K562 (cell line): ENCODE data around the gene ZFP37. TPM values are rescaled to one million over a fixed set of nuclear protein-coding genes. Genes with fewer than 3 reads are reported as not detected.

Experiments used
- BRF1 ChIP-seq: IDR thresholded peaks from 3 replicates; pipeline ENCODE4 v1.6.1; 2011; ENCODE audit warnings: borderline replicate concordance, mild to moderate bottlenecking; ENCODE audit not compliant: insufficient read length; ENCODE audit errors: extremely low read depth
- CREB3 ChIP-seq: fragments of 450-650 bp; conservative IDR thresholded peaks from 2 replicates; pipeline ENCODE4 v1.6.1; 2016; ENCODE audit warnings: missing genetic modification characterization, low read depth, mild to moderate bottlenecking, missing compliant biosample characterization, moderate library complexity
- ID3 ChIP-seq, 2 experiments: fragments of 250-450 bp in 1 of 2; fragments of 450-650 bp in 1 of 2; sonication (Bioruptor Pico) in 1 of 2; IDR thresholded peaks; 2 replicates each; pipeline versions ENCODE4 v1.6.1 to v1.8.0; 2016 to 2021; ENCODE audit warnings: mild to moderate bottlenecking in 2 of 2, moderate library complexity in 2 of 2, missing compliant biosample characterization in 1 of 2, missing genetic modification characterization in 1 of 2
- MGA ChIP-seq: fragments of 450-650 bp; IDR thresholded peaks from 2 replicates; pipeline ENCODE4 v1.6.1; 2016; ENCODE audit warnings: mild to moderate bottlenecking, moderate library complexity
- NR2C2 ChIP-seq, 2 experiments: fragments of 200-800 bp in 1 of 2; sonication (Bioruptor generic) in 1 of 2; sonication (generic) in 1 of 2; formaldehyde crosslinking in 1 of 2; IDR thresholded peaks; 2 replicates each; pipeline versions ENCODE4 v1.6.1 to v1.8.0; 2016 to 2022; ENCODE audit warnings: mild to moderate bottlenecking in 1 of 2, missing compliant biosample characterization in 1 of 2, missing genetic modification characterization in 1 of 2, missing genetic modification reagents in 1 of 2
- SRSF7 ChIP-seq: fragments of 200-400 bp; formaldehyde crosslinking; optimal IDR thresholded peaks from 2 replicates; pipeline ENCODE3; 2017; ENCODE audit warnings: mild to moderate bottlenecking, low read depth, low read length
- polyA plus RNA-seq, 8 experiments: library from polyadenylated mRNA; depleted of rRNA in 4 of 8; stranded (reverse) in 5 of 8; unstranded in 3 of 8; fragments of >200 nt; fragmentation: Nextera tagmentation in 2 of 8; fragmentation: Illumina TruSeq in 1 of 8; extraction: Ambion mirVana in 2 of 8; extraction: Trizol in 1 of 8; gene quantifications; 2 replicates each; pipeline versions ENCODE4 v1.2.1 to v1.2.3, GENCODE V29; 2011 to 2014; ENCODE audit warnings: inconsistent platforms in 1 of 8, missing spikeins in 1 of 8
- total RNA-seq, 7 experiments: library from RNA; depleted of rRNA in 6 of 7; stranded (reverse); fragments of >200 nt in 6 of 7; fragmentation: Illumina TruSeq in 2 of 7; extraction: Trizol in 2 of 7; gene quantifications; 2 replicates each; pipeline versions ENCODE4 v1.2.1 to v1.2.3, GENCODE V29; 2011 to 2021; ENCODE audit warnings: low replicate concordance in 1 of 7

Gene ZFP37
- total and polyA plus RNA-seq, 9 of the 15 experiments (the other 6 are each of a cell fraction or from before 2014, with no cell fraction given) = 0.03 to 0.33 (median 0.14) TPM; not detected in 1

GRCh38 chr9:113056191-113057106 is at the start of gene ZFP37 (continued):
- peak; percentile 60; the same call in 1 of the 2 replicates for TF ChIP-seq MGA
- no peak for TF ChIP-seq ID3 (CRISPR knock-in tag; IDR thresholded peaks at IDR 0.05)
- no peak for TF ChIP-seq ID3 (tag; IDR thresholded peaks at IDR 0.05)
- no peak for TF ChIP-seq SRSF7
- TF ChIP-seq CREB3 (tag) = 0 out of 2 replicates have a peak, but pooled peaks have one; percentile 51
- no peak for TF ChIP-seq BRF1
- no peak for TF ChIP-seq NR2C2 (CRISPR knock-in tag; IDR thresholded peaks at IDR 0.05)
- TF ChIP-seq NR2C2 (tag; IDR thresholded peaks at IDR 0.05) = peak; percentile 52; the same call in 1 of the 2 replicates
